Right lobe of liver (tissue), 4 donors: ENCODE results near the gene RUVBL1.

Experiments used
- POLR2A ChIP-seq: fragments of 450-650 bp; IDR thresholded peaks from one replicate; pipeline ENCODE4 v1.6.1; 2017; ENCODE audit warnings: antibody characterized with exemption, mild to moderate bottlenecking
- TF ChIP-seq, protein P1 (sequence below), 4 donors: fragments of 200-600 bp in 3 of 4; fragments of 450-650 bp in 1 of 4; IDR thresholded peaks; one replicate each; pipeline versions ENCODE4 v1.5.1 to v1.8.0; 2016 to 2022; ENCODE audit warnings: antibody characterized with exemption in 4 of 4, mild to moderate bottlenecking in 2 of 4
- donor health status: DM: no; HTN: no; CAD: no.
- donor health status: DM: no; HTN: no; CAD: no.
- donor health status: DM: no; HTN: yes; CAD: no.

DNA sequence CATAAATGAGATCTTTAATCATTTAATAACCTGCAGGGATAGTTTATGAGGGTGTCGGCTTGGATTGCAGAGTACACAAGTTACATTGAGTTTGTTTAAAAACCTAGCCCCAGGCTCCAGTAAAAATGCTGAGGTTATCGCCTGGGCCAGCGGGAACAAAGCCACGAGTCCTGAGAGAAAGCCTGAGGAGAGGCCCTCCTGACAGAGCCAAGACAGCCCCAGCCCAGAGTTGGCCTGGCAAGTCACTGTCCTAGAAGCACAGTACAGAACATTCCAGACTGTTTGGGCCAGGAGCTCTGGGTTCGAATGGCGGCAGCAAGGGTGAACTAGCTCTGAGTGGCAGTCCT lies 39.0 kb downstream of the RUVBL1 start:
- TF ChIP-seq, protein P1, sequence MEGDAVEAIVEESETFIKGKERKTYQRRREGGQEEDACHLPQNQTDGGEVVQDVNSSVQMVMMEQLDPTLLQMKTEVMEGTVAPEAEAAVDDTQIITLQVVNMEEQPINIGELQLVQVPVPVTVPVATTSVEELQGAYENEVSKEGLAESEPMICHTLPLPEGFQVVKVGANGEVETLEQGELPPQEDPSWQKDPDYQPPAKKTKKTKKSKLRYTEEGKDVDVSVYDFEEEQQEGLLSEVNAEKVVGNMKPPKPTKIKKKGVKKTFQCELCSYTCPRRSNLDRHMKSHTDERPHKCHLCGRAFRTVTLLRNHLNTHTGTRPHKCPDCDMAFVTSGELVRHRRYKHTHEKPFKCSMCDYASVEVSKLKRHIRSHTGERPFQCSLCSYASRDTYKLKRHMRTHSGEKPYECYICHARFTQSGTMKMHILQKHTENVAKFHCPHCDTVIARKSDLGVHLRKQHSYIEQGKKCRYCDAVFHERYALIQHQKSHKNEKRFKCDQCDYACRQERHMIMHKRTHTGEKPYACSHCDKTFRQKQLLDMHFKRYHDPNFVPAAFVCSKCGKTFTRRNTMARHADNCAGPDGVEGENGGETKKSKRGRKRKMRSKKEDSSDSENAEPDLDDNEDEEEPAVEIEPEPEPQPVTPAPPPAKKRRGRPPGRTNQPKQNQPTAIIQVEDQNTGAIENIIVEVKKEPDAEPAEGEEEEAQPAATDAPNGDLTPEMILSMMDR (IDR thresholded peaks at IDR 0.05) = no peak
- TF ChIP-seq POLR2A = no peak
